SK-N-SH (cell line): Measurements from ENCODE around the gene ASTN2. TPM values are rescaled to one million over a fixed set of nuclear protein-coding genes. Genes with fewer than 3 reads are reported as not detected.

Experiments
- CTCF ChIA-PET: fragments of 300-600, 350-600 bp; formaldehyde crosslinking; extraction: SDS; loops from one replicate; lab custom pipeline; 2021; lab: Yijun Ruan, JAX
- POLR2A ChIA-PET: fragments of 350-600 bp; sonication (Branson Sonifier 250); formaldehyde crosslinking; extraction: SDS; loops from one replicate; lab custom pipeline; 2020; ENCODE audit warnings: antibody characterized with exemption, inconsistent platforms; lab: Yijun Ruan, JAX
- DNase-seq: peaks from one replicate; pipeline ENCODE4 v3.0.0; 2012
- H2AFZ ChIP-seq: fragments of 200-600 bp; sonication (generic); 2 replicates; pipeline ENCODE4 v1.8.1; 2016; ENCODE audit warnings: antibody characterized with exemption, mild to moderate bottlenecking, low read depth
- H3F3A ChIP-seq: fragments of 200-600 bp; sonication (generic); replicated peaks from 2 replicates; pipeline ENCODE3; 2016; ENCODE audit warnings: antibody characterized with exemption, mild to moderate bottlenecking; ENCODE audit not compliant: insufficient read depth
- H3K27ac ChIP-seq, 2 experiments: fragments of 200-500 bp in 1 of 2; fragments of 200-600 bp in 1 of 2; sonication (Bioruptor generic) in 1 of 2; sonication (generic), shearing (Covaris generic) in 1 of 2; 2 replicates each; pipeline versions ENCODE4 v1.5.1 to v1.6.1; 2014 to 2016; ENCODE audit warnings: low read depth in 2 of 2, inconsistent platforms in 1 of 2, low read length in 1 of 2, mild to moderate bottlenecking in 1 of 2, mixed read lengths in 1 of 2
- H3K27me3 ChIP-seq: fragments of 200-600 bp; sonication (generic), shearing (Covaris generic); 2 replicates; pipeline ENCODE4 v1.6.1; 2016; ENCODE audit warnings: mixed run types; ENCODE audit not compliant: insufficient read depth
- H3K36me3 ChIP-seq, 2 experiments: fragments of 200-500 bp in 1 of 2; fragments of 200-600 bp in 1 of 2; sonication (Bioruptor generic) in 1 of 2; sonication (generic) in 1 of 2; replicated peaks in 1 of 2; 2 replicates each; pipeline versions ENCODE3 to v1.5.1; 2014 to 2016; ENCODE audit warnings: low read length in 1 of 2, mild to moderate bottlenecking in 1 of 2; ENCODE audit not compliant: insufficient read depth in 2 of 2, control insufficient read depth in 1 of 2
- H3K4me1 ChIP-seq, 2 experiments: fragments of 200-500 bp in 1 of 2; fragments of 200-600 bp in 1 of 2; sonication (Bioruptor generic) in 1 of 2; sonication (generic), shearing (Covaris generic) in 1 of 2; 2 replicates each; pipeline versions ENCODE4 v1.5.1 to v1.6.1; 2014 to 2016; ENCODE audit warnings: low read depth in 1 of 2, low read length in 1 of 2, mixed run types in 1 of 2; ENCODE audit not compliant: insufficient read depth in 2 of 2, control insufficient read depth in 1 of 2
- H3K4me2 ChIP-seq: fragments of 200-600 bp; sonication (generic), shearing (Covaris generic); 2 replicates; pipeline ENCODE4 v1.6.1; 2017; ENCODE audit warnings: mixed run types
- H3K4me3 ChIP-seq, 2 experiments: fragments of 200-500 bp in 1 of 2; fragments of 200-600 bp in 1 of 2; sonication (Bioruptor generic) in 1 of 2; sonication (generic), shearing (Covaris generic) in 1 of 2; 2 replicates each; pipeline versions ENCODE4 v1.5.1 to v1.8.1; 2014 to 2016; ENCODE audit warnings: low read depth in 2 of 2, inconsistent platforms in 1 of 2, low read length in 1 of 2, mild to moderate bottlenecking in 1 of 2, mixed read lengths in 1 of 2, moderate library complexity in 1 of 2
- H3K79me2 ChIP-seq: fragments of 200-600 bp; sonication (generic); 2 replicates; pipeline ENCODE4 v1.8.1; 2017; ENCODE audit warnings: mild to moderate bottlenecking; ENCODE audit not compliant: insufficient read depth
- H3K9ac ChIP-seq: fragments of 200-600 bp; sonication (generic); 2 replicates; pipeline ENCODE4 v1.6.1; 2017; ENCODE audit warnings: mixed run types
- H3K9me2 ChIP-seq: fragments of 200-600 bp; sonication (generic); 2 replicates; pipeline ENCODE4 v1.6.1; 2017; ENCODE audit warnings: mixed run types
- H3K9me3 ChIP-seq: fragments of 200-600 bp; sonication (generic); 2 replicates; pipeline ENCODE4 v1.6.1; 2017; ENCODE audit warnings: mixed run types, mild to moderate bottlenecking, moderate library complexity
- H4K20me1 ChIP-seq: fragments of 200-600 bp; sonication (generic); 2 replicates; pipeline ENCODE4 v1.6.1; 2017; ENCODE audit warnings: mild to moderate bottlenecking, mixed run types; ENCODE audit not compliant: insufficient read depth
- FOXJ3 ChIP-seq: sonication (generic); formaldehyde crosslinking; IDR thresholded peaks from 2 replicates; pipeline ENCODE4 v1.5.1; 2020; ENCODE audit warnings: mild to moderate bottlenecking, missing genetic modification reagents
- IRF3 ChIP-seq: fragments of 150-350 bp; IDR thresholded peaks from 2 replicates; pipeline ENCODE4 v1.6.1; 2016; ENCODE audit warnings: mild to moderate bottlenecking, low read depth, low read length
- JUND ChIP-seq: IDR thresholded peaks from 2 replicates; pipeline ENCODE4 v1.4.0; 2012
- MAX ChIP-seq: IDR thresholded peaks from 2 replicates; pipeline ENCODE4 v1.4.0; 2012; ENCODE audit warnings: low read depth
- NFIC ChIP-seq: IDR thresholded peaks from 2 replicates; pipeline ENCODE4 v1.4.0; 2012; ENCODE audit warnings: borderline replicate concordance
- RFX5 ChIP-seq: IDR thresholded peaks from 2 replicates; pipeline ENCODE4 v1.6.1; 2012; ENCODE audit warnings: mild to moderate bottlenecking, improper control_type of control experiment, low read length
- RXRA ChIP-seq: IDR thresholded peaks from 2 replicates; pipeline ENCODE4 v1.4.0; 2012; ENCODE audit warnings: low read depth, mild to moderate bottlenecking, borderline replicate concordance
- SIN3A ChIP-seq: IDR thresholded peaks from 2 replicates; pipeline ENCODE4 v1.6.1; 2012; ENCODE audit warnings: low read depth, mild to moderate bottlenecking, low read length, moderate library complexity, borderline replicate concordance
- WGBS: methylation state at CpG from one replicate; pipeline ENCODE4 v1.1.6; 2017; ENCODE audit warnings: low lambda C conversion rate; 5-methylcytosine and 5-hydroxymethylcytosine counted together
- polyA plus RNA-seq, 3 experiments: library from polyadenylated mRNA; depleted of rRNA; stranded (reverse); fragments of >200 nt; gene quantifications; 2 replicates each; pipeline ENCODE4 v1.2.3, GENCODE V29; 2012
- TF ChIP-seq, protein P1 (sequence below): fragments of 150-350 bp; IDR thresholded peaks from 2 replicates; pipeline ENCODE4 v1.6.1; 2017; ENCODE audit warnings: antibody characterized with exemption, low read length, low read depth, borderline replicate concordance
- TF ChIP-seq, protein P2 (sequence below): fragments of 200-600 bp; sonication (generic); IDR thresholded peaks from 2 replicates; pipeline ENCODE4 v1.6.1; 2017; ENCODE audit warnings: antibody characterized with exemption, mild to moderate bottlenecking, moderate library complexity

ASTN2 gene
- polyA plus RNA-seq, 1 of the 3 experiments (the other 2 are of a cell fraction), result 6.6 TPM

DNA sequence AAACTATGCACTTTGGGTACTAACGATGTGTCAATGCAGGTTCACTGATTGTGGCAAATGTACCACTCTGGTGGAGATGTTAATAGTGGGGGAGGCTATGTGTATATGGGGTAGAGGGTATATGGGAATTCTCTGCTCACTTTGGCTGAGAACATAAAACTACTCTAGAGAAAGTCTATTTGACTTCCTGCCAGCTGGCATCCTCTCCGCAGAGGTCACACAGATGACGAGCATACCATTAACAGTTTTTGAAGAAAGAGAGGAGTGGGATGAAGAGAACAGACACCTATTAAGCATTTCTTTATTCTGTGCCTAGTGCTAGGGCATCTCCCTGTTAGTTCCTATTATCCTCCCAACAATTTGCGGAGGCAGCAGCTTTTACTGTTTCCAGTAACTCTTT lies 786.1 kb downstream of the ASTN2 start:
- POLR2A ChIA-PET, result no interaction called here
- no peak overlapping the region for H2AFZ ChIP-seq
- H3K9me2 ChIP-seq, result no peaks in the 10 kb centered on the region
- no peaks in the 10 kb centered on the region for H4K20me1 ChIP-seq
- H3K79me2 ChIP-seq, result no peaks in the 10 kb centered on the region
- H3K9me3 ChIP-seq, result no peaks in the 10 kb centered on the region
- H3K9ac ChIP-seq, result no peak overlapping the region
- no peak overlapping the region for H3K4me2 ChIP-seq
- peaks cover 3% of the 10 kb centered on the region for H3F3A ChIP-seq
- no peaks in the 10 kb centered on the region for H3K27me3 ChIP-seq
- H3K27ac ChIP-seq, result no peak overlapping the region
- WGBS, result 78% methylated on average over 4 of the region's 4 CpGs
- CTCF ChIA-PET, result interaction anchor here (0.7 to 1.3 kb wide), 5 partner anchors 18 to 1033 kb away, joined by 3 read pairs; no protein-coding TSS in a partner anchor
- H3K36me3 ChIP-seq, result no peaks in the 10 kb centered on the region
- TF ChIP-seq, protein P1, sequence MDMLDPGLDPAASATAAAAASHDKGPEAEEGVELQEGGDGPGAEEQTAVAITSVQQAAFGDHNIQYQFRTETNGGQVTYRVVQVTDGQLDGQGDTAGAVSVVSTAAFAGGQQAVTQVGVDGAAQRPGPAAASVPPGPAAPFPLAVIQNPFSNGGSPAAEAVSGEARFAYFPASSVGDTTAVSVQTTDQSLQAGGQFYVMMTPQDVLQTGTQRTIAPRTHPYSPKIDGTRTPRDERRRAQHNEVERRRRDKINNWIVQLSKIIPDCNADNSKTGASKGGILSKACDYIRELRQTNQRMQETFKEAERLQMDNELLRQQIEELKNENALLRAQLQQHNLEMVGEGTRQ, result no peak
- TF ChIP-seq MAX (no peak), RFX5 (no peak), JUND (no peak), IRF3 (no peak), FOXJ3 (CRISPR knock-in tag) (no peak)
- no peak overlapping the region for H3K4me3 ChIP-seq
- DNase-seq, result no peak
- peaks cover 0 to 14% of the 10 kb centered on the region in 2 experiments; a peak in 3 of 4 replicates for H3K4me1 ChIP-seq

DNA sequence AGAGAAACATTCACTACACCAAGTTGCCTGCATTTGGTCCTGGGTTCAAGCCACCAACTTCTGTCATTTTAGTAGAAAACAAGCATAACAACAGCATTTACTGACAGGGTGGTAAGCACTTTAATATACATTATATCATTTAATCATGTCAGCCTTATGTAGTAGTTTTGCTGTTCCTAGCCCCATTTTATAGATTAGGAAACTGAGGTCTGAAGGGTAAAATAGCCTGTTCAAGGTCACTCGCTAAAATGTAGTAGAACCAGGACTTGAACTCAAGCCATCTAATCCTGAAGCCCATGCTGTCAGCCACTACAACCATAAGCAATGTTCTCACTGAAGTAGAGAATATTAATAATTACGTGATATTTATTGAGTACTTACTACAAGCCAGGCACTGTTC lies 787.4 kb downstream of the ASTN2 start:
- Histone ChIP-seq H3K4me1 (peaks cover 0 to 14% of the 10 kb centered on the region in 2 experiments; a peak in 3 of 4 replicates), H4K20me1 (no peaks in the 10 kb centered on the region), H3F3A (no peaks in the 10 kb centered on the region), H3K36me3 (no peaks in the 10 kb centered on the region), H3K4me3 (no peak overlapping the region), H2AFZ (no peak overlapping the region), H3K9me2 (no peaks in the 10 kb centered on the region), H3K27me3 (no peaks in the 10 kb centered on the region), H3K4me2 (no peak overlapping the region), H3K9ac (no peak overlapping the region), H3K79me2 (no peaks in the 10 kb centered on the region), H3K27ac (peak overlapping the region in 1 of 2 experiments; percentile 56; a peak in 2 of 4 replicates), H3K9me3 (no peaks in the 10 kb centered on the region)
- ChIA-PET POLR2A (no interaction called here), CTCF (interaction anchor here (1.1 kb wide), 1 partner anchor 37 kb away, joined by 3 read pairs; no protein-coding TSS in a partner anchor)
- no peak for TF ChIP-seq JUND
- TF ChIP-seq NFIC, result no peak
- no peak for TF ChIP-seq SIN3A
- TF ChIP-seq, protein P2, sequence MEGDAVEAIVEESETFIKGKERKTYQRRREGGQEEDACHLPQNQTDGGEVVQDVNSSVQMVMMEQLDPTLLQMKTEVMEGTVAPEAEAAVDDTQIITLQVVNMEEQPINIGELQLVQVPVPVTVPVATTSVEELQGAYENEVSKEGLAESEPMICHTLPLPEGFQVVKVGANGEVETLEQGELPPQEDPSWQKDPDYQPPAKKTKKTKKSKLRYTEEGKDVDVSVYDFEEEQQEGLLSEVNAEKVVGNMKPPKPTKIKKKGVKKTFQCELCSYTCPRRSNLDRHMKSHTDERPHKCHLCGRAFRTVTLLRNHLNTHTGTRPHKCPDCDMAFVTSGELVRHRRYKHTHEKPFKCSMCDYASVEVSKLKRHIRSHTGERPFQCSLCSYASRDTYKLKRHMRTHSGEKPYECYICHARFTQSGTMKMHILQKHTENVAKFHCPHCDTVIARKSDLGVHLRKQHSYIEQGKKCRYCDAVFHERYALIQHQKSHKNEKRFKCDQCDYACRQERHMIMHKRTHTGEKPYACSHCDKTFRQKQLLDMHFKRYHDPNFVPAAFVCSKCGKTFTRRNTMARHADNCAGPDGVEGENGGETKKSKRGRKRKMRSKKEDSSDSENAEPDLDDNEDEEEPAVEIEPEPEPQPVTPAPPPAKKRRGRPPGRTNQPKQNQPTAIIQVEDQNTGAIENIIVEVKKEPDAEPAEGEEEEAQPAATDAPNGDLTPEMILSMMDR, result no peak
- no peak for TF ChIP-seq RFX5
- no peak for TF ChIP-seq RXRA
- WGBS, result 100% methylated on average over 2 of the region's 2 CpGs
- DNase-seq, result no peak
